ENCODE results near the gene MEGF8. TPM values are rescaled to one million over a fixed set of nuclear protein-coding genes. Genes with fewer than 3 reads are reported as not detected.

The MEGF8 gene
- total and polyA plus RNA-seq, 2 donors (not counting 3 experiments of a cell fraction or from before 2014, with no cell fraction given) = 20.6 to 39.6 TPM

GRCh38 chr19:42281146-42281826 lies 44.1 kb upstream of the MEGF8 start:
- H4K20me1 ChIP-seq (replicated peaks; ENCODE audit: control insufficient read depth, extremely low read depth, insufficient read depth, low read length) = no peaks in the 10 kb centered on the region
- no peak overlapping the region for H2AFZ ChIP-seq (ENCODE audit: low read depth, low read length)
- peak; percentile 69 for DNase-seq (ENCODE audit: low read depth, low spot score)
- POLR2A ChIA-PET = interaction anchor here (0.5 to 1.7 kb wide), 3 partner anchors 11 to 33 kb away, joined by 3 to 6 read pairs (median 5); no protein-coding TSS in a partner anchor
- peaks cover 63% of the 10 kb centered on the region for H3K4me1 ChIP-seq (ENCODE audit: control insufficient read depth, extremely low read depth, insufficient read depth, low read length)
- peaks cover 26% of the 10 kb centered on the region for H3K79me2 ChIP-seq (ENCODE audit: control insufficient read depth, insufficient read depth, low read length)
- CTCF ChIA-PET = interaction anchor here (0.6 to 7.4 kb wide), 4 partner anchors 11 to 141 kb away, joined by 3 to 365 read pairs (median 3); partner anchors contain the start of gene GSK3A
- no peaks in the 10 kb centered on the region for H3K9me3 ChIP-seq (replicated peaks; ENCODE audit: control insufficient read depth, insufficient read depth, low read length)
- no peaks in the 10 kb centered on the region for H3K27me3 ChIP-seq (ENCODE audit: control insufficient read depth in 2 of 2, insufficient read depth in 2 of 2, low read length in 2 of 2)
- no peaks in the 10 kb centered on the region for H3K9me1 ChIP-seq (replicated peaks; ENCODE audit: control insufficient read depth, extremely low read depth, insufficient read depth, low read length)
- peak overlapping the region in 2 of 3 experiments; percentile 24 to 74 for H3K4me3 ChIP-seq (replicated peaks in 1 of 3; ENCODE audit: insufficient read depth in 1 of 3, low read depth in 1 of 3, low read length in 3 of 3)
- BruUV-seq (replicated peaks) = no TSS peak
- dilution Hi-C loops (cut with MboI; ENCODE audit: extremely low pct_ligation_motif_present, low sequenced_read_pairs) = no loop called here
- H3K9ac ChIP-seq (replicated peaks; ENCODE audit: extremely low read depth, insufficient read depth, low read length) = peak overlapping the region; percentile 19
- intact Hi-C loops (cut with micrococcal nuclease) = loop anchor here (2.0 kb wide), 3 partner anchors 64 to 168 kb away; partner anchors contain the start of genes DEDD2 and POU2F2
- no peak for TF ChIP-seq POLR2AphosphoS5 (IDR thresholded peaks at IDR 0.05; ENCODE audit: insufficient read depth, low read depth, low read length)
- TF ChIP-seq MAX (IDR thresholded peaks at IDR 0.05; ENCODE audit: insufficient read depth, insufficient read length) = no peak
- peak; percentile 21 for TF ChIP-seq POLR2A (IDR thresholded peaks at IDR 0.05; ENCODE audit: low read depth, low read length)
- no peak for TF ChIP-seq MYC (IDR thresholded peaks at IDR 0.05; ENCODE audit: low read depth, low read length)
- H3K4me2 ChIP-seq (ENCODE audit: insufficient read depth, low read length) = peak overlapping the region; percentile 45
- peak; percentile 77 for FAIRE-seq
- no peaks in the 10 kb centered on the region for H3K36me3 ChIP-seq (ENCODE audit: control insufficient read depth in 2 of 2, extremely low read depth in 1 of 2, insufficient read depth in 2 of 2, low read length in 2 of 2)
- peak overlapping the region; percentile 60 for H3K27ac ChIP-seq (ENCODE audit: insufficient read depth, low read depth, low read length)

Measured in endothelial cell of umbilical vein (primary cell).